HUES6 (cell line): ENCODE data around the gene CLTA.

Source experiments
- H3K27ac ChIP-seq: 2 replicates; pipeline ENCODE4 v1.7.0; 2013; ENCODE audit warnings: low read depth, mild to moderate bottlenecking, low read length, inconsistent platforms
- H3K27me3 ChIP-seq: 2 replicates; pipeline ENCODE4 v1.6.1; 2013; ENCODE audit warnings: low read length; ENCODE audit not compliant: control insufficient read depth, insufficient read depth
- H3K36me3 ChIP-seq: 2 replicates; pipeline ENCODE4 v1.6.1; 2013; ENCODE audit warnings: low read length; ENCODE audit not compliant: control insufficient read depth, insufficient read depth
- H3K4me1 ChIP-seq: 2 replicates; pipeline ENCODE4 v1.6.1; 2013; ENCODE audit warnings: low read length; ENCODE audit not compliant: control insufficient read depth, insufficient read depth
- H3K4me3 ChIP-seq: 2 replicates; pipeline ENCODE4 v1.5.1; 2013; ENCODE audit warnings: low read depth, low read length
- H3K9ac ChIP-seq: one replicate; pipeline ENCODE4 v1.6.1; 2013; ENCODE audit warnings: mild to moderate bottlenecking, low read length
- H3K9me3 ChIP-seq: 2 replicates; pipeline ENCODE4 v1.6.1; 2013; ENCODE audit warnings: low read depth, low read length; ENCODE audit not compliant: control insufficient read depth, insufficient read depth

The CLTA gene

DNA sequence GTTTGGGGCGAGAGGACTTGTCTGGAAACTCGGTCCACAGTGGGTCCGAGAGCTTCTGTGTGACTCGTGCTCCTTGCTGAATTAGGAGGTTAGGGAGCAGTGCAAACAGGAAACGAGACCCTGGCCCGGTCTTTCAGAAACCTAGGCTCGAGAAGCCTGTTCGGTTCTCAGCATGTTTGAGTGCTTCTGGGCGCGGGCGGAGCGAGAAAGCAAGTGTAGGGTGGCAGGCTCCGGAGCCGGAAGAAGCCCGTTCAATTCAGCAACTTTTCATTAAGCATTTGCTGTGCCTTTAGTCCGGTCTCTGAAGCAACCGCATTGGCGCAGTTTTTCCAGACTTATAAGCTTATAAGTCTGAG, 547 bp downstream of the CLTA start:
- Histone ChIP-seq H3K36me3 (peaks cover 18% of the 10 kb centered on the region), H3K9ac (peak overlapping the region; percentile 85), H3K4me3 (peak overlapping the region; percentile 75), H3K27ac (peak overlapping the region; percentile 82), H3K4me1 (peaks cover 17% of the 10 kb centered on the region), H3K27me3 (no peaks in the 10 kb centered on the region), H3K9me3 (no peaks in the 10 kb centered on the region)

DNA sequence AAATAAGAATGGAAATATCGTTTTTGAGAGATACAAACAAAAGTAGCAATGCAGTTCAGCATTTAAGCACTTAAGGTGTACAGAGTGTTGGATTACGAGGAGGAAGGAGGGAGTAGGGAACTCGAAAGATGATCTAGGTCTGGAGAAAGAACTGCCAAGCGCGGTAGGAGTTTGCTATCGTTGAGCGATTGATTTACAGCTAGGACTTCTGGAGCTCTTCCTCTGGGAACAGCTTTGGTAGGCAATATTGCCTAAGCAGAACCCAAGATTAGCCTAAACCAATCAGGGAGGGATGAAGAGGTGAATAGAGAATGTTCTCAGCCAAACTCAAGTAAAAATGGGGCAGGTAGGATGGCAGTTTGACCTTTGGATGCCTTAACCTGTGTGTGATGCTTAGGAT, 965 bp downstream of the CLTA start:
- peaks cover 17% of the 10 kb centered on the region for H3K4me1 ChIP-seq
- H3K27me3 ChIP-seq = no peaks in the 10 kb centered on the region
- H3K27ac ChIP-seq = peak overlapping the region; percentile 82; the same call in 1 of the 2 replicates
- H3K36me3 ChIP-seq = peaks cover 21% of the 10 kb centered on the region
- peak overlapping the region; percentile 75 for H3K4me3 ChIP-seq
- H3K9ac ChIP-seq = peak overlapping the region; percentile 85
- H3K9me3 ChIP-seq = no peaks in the 10 kb centered on the region

DNA sequence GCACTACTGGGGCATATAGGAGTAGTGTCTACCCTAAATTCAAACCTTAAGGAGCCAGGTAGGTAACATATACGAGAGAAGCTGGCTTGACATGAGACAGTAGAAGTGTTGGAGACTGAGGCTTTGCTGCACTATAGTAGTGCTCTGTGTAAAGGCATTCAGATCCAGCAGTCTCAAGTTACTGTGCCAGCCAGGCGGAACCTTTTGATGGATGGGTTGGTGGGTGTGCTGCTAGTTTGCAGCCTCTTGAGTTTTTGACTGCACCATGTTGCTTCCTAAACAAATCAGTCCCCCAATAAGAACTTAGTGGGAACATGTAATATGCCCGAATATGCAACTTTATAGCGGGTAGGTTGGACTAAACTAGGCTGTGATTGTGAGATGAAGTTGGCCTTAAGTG, 1.5 kb downstream of the CLTA start:
- H3K4me3 ChIP-seq = peak overlapping the region; percentile 75
- peaks cover 17% of the 10 kb centered on the region for H3K4me1 ChIP-seq
- H3K9ac ChIP-seq = peak overlapping the region; percentile 85
- no peaks in the 10 kb centered on the region for H3K9me3 ChIP-seq
- no peak overlapping the region for H3K27ac ChIP-seq
- H3K27me3 ChIP-seq = no peaks in the 10 kb centered on the region
- H3K36me3 ChIP-seq = peaks cover 27% of the 10 kb centered on the region

- H3K9ac ChIP-seq = no peak overlapping the region
- H3K9me3 ChIP-seq = no peaks in the 10 kb centered on the region
- no peak overlapping the region for H3K27ac ChIP-seq
- H3K36me3 ChIP-seq = peaks cover 35% of the 10 kb centered on the region
- H3K27me3 ChIP-seq = no peaks in the 10 kb centered on the region
- H3K4me3 ChIP-seq = peak overlapping the region; percentile 75
- H3K4me1 ChIP-seq = peaks cover 17% of the 10 kb centered on the region
These were observed 2.3 kb downstream of the CLTA start for GRCh38 chr9:36193023-36193422.

- Histone ChIP-seq H3K4me1 (peaks cover 17% of the 10 kb centered on the region), H3K9ac (no peak overlapping the region), H3K4me3 (no peak overlapping the region), H3K36me3 (peaks cover 44% of the 10 kb centered on the region), H3K9me3 (no peaks in the 10 kb centered on the region), H3K27ac (no peak overlapping the region), H3K27me3 (no peaks in the 10 kb centered on the region)
These were observed 3.7 kb downstream of the CLTA start for GRCh38 chr9:36194326-36195000.

- Histone ChIP-seq H3K4me3 (no peak overlapping the region), H3K27me3 (no peaks in the 10 kb centered on the region), H3K27ac (no peak overlapping the region), H3K4me1 (no peaks in the 10 kb centered on the region), H3K9ac (no peak overlapping the region), H3K36me3 (peaks cover 98% of the 10 kb centered on the region), H3K9me3 (no peaks in the 10 kb centered on the region)
These were observed 14.3 kb downstream of the CLTA start for GRCh38 chr9:36204906-36205547.

DNA sequence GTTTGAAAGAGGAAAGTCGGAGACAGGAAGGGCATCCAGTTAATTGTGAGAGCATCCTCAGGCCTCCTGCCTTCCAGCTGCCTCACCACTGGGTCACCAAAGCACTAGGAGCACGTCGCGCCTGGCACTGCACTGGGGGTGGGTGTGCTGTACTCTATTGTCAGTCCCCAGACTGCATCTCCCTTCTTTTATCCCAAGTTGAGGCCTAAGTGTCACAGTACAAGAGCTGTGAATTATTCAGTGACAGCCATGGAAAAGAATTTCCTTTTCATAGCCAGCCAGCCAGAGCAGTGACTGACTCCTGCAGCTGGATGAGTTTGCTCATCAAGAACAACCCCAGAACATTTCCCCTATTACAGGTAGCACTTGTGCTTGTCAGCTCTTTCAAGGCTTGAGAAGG, 16.3 kb downstream of the CLTA start:
- H3K4me3 ChIP-seq = no peak overlapping the region
- no peak overlapping the region for H3K27ac ChIP-seq
- H3K9ac ChIP-seq = no peak overlapping the region
- no peaks in the 10 kb centered on the region for H3K27me3 ChIP-seq
- no peaks in the 10 kb centered on the region for H3K9me3 ChIP-seq
- H3K36me3 ChIP-seq = peaks cover 98% of the 10 kb centered on the region
- no peaks in the 10 kb centered on the region for H3K4me1 ChIP-seq

GRCh38 chr9:36207546-36208012, 16.9 kb downstream of the CLTA start:
- no peaks in the 10 kb centered on the region for H3K27me3 ChIP-seq
- no peak overlapping the region for H3K9ac ChIP-seq
- H3K9me3 ChIP-seq = no peaks in the 10 kb centered on the region
- H3K27ac ChIP-seq = no peak overlapping the region
- no peak overlapping the region for H3K4me3 ChIP-seq
- H3K36me3 ChIP-seq = peaks cover 98% of the 10 kb centered on the region
- H3K4me1 ChIP-seq = no peaks in the 10 kb centered on the region

GRCh38 chr9:36208521-36209253, 18.0 kb downstream of the CLTA start:
- no peaks in the 10 kb centered on the region for H3K27me3 ChIP-seq
- peaks cover 98% of the 10 kb centered on the region for H3K36me3 ChIP-seq
- no peak overlapping the region for H3K4me3 ChIP-seq
- no peak overlapping the region for H3K9ac ChIP-seq
- no peak overlapping the region for H3K27ac ChIP-seq
- H3K9me3 ChIP-seq = no peaks in the 10 kb centered on the region
- no peaks in the 10 kb centered on the region for H3K4me1 ChIP-seq

GRCh38 chr9:36210722-36211121, 20.0 kb downstream of the CLTA start:
- H3K36me3 ChIP-seq = peaks cover 96% of the 10 kb centered on the region

GRCh38 chr9:36211510-36211909, 20.8 kb downstream of the CLTA start:
- Histone ChIP-seq H3K27me3 (no peaks in the 10 kb centered on the region), H3K36me3 (peaks cover 93% of the 10 kb centered on the region), H3K4me1 (no peaks in the 10 kb centered on the region), H3K4me3 (no peak overlapping the region), H3K27ac (no peak overlapping the region), H3K9me3 (no peaks in the 10 kb centered on the region), H3K9ac (no peak overlapping the region)

More at GRCh38 chr9:36210722-36211121, 20.0 kb downstream of the CLTA start:
- no peak overlapping the region for H3K27ac ChIP-seq
- no peaks in the 10 kb centered on the region for H3K27me3 ChIP-seq
- H3K9ac ChIP-seq = no peak overlapping the region
- H3K4me1 ChIP-seq = no peaks in the 10 kb centered on the region
- H3K9me3 ChIP-seq = no peaks in the 10 kb centered on the region
- H3K4me3 ChIP-seq = no peak overlapping the region
